MM.1S (cell line): Measurements from ENCODE around the gene WDFY2.

Experiments
- CTCF ChIP-seq: fragments of 300-600 bp; sonication (generic); IDR thresholded peaks from 2 replicates; pipeline ENCODE4 v1.5.1; 2016; ENCODE audit warnings: antibody characterized with exemption, low read length, mixed read lengths
- EZH2 ChIP-seq: fragments of 300-600 bp; sonication (generic); optimal IDR thresholded peaks from 2 replicates; pipeline ENCODE3; 2017; ENCODE audit warnings: low read depth, mild to moderate bottlenecking, antibody characterized with exemption, low read length, mixed read lengths
- EZH2phosphoT487 ChIP-seq: fragments of 300-600 bp; sonication (generic); IDR thresholded peaks from 2 replicates; pipeline ENCODE4 v1.6.1; 2018; ENCODE audit warnings: antibody characterized with exemption, low read length

DNA sequence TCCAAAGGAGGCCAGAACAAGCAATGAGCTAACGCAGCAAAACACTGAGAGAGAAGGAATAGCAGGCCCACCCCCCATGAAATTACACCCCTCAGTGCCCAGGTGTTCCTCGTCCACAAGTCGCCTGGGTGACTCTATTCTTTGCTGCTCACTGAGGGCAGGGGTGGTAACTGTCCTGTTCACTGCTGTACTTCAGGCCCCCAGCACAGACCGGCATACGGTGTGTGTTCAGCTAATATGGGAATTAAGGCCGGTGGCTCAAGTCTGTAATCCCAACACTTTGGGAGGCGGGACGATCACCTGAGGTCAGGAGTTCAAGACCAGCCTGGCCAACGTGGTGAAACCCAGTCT, 187.8 kb downstream of the WDFY2 start:
- TF ChIP-seq EZH2 = no peak
- no peak for TF ChIP-seq CTCF
- no peak for TF ChIP-seq EZH2phosphoT487
